HG02943 (cell line): ENCODE measurements around the gene DNAL1.
A peak's percentile ranks its signal among the peaks of the same experiment; 100 is the strongest.
"Not testable (repeated sequence)": the region's sequence is repeated elsewhere in the genome, so short reads cannot be mapped to it uniquely, and the experiment has no call there.

Experiments used
- ATAC-seq: cut with Tn5 transposase; IDR thresholded peaks from one replicate; pipeline ENCODE4 v1.9.1; 2021; ENCODE audit warnings: mild to moderate bottlenecking, low read depth, moderate library complexity; ENCODE audit not compliant: unreplicated experiment

DNAL1 gene

DNA sequence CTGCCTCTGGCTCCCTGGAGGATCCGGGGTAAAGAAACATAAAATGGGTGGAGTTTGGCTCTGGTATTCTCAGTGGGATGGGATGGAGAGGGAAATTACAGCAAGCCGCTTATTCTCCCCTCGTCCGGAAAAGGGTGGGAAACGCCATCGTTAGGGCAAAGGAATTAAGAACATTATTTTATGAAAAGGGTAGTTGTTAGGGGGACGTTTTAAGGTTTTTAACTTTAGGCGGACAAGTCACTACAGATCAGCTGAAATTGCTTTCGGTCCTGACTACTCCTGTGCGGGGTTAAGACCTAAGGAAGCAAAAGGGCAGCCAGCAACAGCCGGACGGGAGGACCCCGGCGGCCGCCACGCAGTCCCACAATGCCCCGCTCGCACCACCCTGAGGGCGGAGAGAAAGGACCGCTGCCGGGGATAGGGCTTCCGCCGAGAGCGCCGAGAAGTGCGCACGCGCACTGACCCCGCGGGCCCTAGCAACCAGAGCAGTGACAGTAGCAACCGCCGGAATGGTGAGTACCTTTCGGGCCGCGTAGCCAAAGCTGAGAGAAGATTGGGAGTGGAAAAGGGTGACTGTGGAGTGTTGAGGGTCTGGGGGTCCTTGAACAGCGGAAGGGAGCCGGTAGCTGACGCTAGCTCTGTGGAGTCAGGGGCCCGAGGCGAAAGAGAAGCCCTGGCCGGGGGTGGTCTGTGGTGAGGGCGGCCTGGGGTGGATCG, at the start of gene DNAL1:
TSS of gene DNAL1 (plus strand) at position 456 of the 717 bp plus-strand sequence. CDS start at position 510, 54 bp downstream.
- ATAC-seq = peak; percentile 89

DNA sequence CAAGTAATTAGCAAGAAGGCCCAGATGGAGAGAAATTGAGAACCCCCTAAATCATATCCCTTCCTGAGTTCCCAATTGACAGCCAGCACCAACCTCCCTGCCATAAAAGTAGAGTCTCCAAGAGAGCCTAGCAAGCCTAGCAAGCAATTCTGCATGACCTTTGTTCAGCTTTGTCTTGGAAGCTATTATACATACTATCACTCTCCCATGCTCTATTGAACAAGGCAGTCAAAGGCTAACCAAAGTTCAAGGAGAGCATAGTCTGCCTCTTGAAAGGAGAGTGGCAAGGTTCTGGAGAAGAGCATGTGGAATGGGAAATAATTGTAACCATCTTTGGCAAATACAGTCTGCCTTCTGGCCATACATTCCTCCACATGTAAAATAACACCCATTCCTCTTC, 45.3 kb upstream of the DNAL1 start:
- no peak for ATAC-seq

DNA sequence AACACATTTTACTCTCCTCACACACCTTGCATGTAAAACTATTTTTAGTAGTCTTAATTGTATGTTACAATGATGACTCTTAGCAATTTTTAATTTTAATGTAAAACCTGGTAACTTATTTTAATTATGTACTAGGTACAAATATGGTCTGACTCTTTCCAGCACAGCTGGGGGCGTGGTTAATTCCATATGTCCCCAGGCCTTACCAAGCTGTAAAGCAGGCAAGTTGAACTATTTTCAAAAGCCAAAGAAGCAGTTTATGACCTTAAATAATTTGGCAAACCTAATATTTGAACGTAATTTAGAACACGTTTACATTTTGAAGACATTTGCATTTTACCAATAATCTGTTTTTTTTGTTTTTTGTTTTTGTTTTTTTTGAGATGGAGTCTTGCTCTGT, 41.8 kb upstream of the DNAL1 start:
- ATAC-seq = no peak

- ATAC-seq = no peak
Observed at GRCh38 chr14:73606271-73606670, 38.5 kb upstream of the DNAL1 start.

DNA sequence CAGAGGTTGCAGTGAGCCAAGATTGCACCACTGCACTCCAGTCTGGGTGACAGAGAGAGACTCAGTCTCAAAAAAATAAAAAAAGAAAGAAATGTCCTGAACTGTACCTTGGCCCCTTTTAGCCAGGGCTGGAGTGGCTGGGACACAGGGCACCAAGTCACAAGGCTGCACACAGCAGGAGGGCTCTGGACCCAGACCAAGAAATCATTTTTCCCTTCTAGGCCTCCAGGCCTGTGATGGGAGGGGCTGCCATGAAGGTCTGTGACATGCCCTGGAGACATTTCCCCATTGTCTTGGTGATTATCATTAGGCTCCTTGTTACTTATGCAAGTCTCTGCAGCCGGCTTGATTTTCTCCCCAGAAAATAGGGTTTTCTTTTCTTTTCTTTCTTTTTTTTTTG, 37.5 kb upstream of the DNAL1 start:
- ATAC-seq = no peak

- no peak for ATAC-seq
Observed at GRCh38 chr14:73610687-73611086, 34.1 kb upstream of the DNAL1 start.

- peak; percentile 74 for ATAC-seq
Observed at GRCh38 chr14:73612339-73613045, 32.3 kb upstream of the DNAL1 start, which contains the start of gene ACOT6. ACOT6 (plus strand) TSS chr14:73612517; CDS start chr14:73612572, 55 bp downstream.

DNA sequence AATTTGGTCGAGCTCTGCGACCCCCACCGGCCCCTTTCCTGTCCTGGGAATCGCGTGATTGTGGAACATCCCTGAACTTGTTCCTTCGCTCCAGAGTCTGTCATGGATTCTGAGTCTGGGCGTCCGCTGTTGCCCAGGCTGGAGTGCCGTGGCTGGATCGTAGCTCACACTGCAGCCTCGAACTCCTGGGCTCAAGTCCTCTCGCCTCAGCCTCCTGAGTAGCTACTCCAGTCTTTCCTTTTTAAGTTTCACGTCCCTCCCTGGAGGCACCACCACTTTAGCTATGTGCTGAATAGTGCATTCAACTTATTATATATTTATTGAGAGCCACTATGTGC, 31.8 kb upstream of the DNAL1 start:
- peak; percentile 18 for ATAC-seq

- no peak for ATAC-seq
Observed at GRCh38 chr14:73613419-73613963, 31.3 kb upstream of the DNAL1 start.

- ATAC-seq = no peak
Observed at GRCh38 chr14:73616831-73617230, 28.0 kb upstream of the DNAL1 start.

GRCh38 chr14:73619524-73619923, 25.3 kb upstream of the DNAL1 start:
- ATAC-seq = no peak

DNA sequence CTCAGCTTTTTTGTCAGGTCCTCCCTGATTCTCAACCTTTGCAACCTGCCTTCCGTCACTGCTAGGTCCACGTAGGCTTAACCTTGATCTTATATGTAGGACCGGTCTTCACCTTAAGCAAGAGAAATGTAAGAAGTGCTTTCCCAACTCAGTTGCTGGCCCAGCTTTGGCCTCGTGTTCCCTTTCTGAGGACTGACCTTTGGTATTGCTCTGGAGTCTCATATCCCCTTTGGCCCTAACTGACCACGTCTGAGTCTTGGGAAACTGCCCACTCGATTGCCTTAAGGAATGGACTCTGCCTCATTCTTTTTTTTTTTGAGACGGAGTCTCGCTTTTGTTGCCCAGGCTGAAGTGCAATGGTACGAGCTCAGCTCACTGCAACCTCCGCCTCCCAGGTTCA, 24.5 kb upstream of the DNAL1 start:
- ATAC-seq = no peak

DNA sequence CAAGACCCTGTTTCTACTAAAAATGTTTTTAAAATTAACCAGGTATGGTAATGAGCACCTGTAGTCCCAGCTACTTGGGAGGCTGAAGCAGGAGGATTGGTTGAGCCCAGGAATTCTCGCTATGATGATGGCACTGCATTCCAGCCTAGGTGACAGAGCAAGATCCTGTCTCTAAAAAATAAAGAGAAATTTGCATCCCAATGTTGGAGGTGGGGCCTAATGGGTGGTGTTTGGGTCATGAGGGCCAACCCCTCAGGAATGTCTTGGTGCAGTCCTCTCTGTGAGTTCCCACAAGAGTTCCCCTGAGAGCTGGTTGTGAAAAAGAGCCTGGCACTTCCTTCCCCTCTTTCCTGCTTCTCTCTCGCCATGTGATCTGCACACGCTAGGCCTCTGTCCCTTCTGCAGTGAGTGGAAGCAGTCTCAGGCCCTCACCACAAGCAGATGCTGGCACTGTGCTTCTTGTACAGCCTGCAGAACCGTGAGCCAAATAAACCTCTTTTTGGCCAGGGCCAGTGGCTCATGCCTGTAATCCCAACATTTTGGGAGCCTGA, 21.2 kb upstream of the DNAL1 start:
- no peak for ATAC-seq

DNA sequence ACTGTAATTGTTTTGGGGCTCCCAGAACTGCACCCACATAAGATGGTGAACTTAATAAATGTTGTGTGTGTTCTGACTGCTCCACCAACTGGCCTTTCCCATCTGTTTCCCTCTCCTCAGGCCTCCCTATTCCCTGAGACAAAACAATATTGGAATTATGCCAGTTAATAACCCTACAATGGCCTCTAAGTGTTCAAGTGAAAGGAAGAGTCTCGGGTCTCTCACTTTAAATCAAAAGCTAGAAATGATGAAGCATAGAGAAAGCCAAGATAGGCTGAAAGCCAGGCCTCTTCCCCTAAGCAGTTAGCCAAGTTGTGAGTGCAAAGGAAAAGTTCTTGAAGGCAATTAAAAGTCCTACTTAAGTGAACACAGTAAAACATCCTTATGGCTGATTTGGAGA, 19.1 kb upstream of the DNAL1 start:
- ATAC-seq = no peak

DNA sequence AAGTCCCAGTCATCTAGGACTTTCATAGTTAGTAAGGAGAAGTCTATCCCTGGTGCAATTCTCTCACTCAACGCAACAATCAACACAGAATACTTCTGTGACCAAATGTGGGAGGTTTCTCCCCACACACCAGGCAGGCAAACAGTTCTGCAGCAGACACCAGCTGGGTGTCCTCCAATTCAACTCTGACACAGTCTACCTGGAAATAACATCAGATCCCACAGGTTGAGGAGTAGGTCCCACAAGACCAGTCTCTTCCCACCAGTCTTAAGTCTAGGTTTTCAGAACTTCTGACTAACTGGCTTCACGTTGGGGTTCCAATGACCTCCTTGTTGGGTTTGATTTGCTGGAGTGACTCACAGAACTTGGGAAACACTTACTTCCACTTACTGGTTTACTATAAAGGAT, 17.6 kb upstream of the DNAL1 start:
- no peak for ATAC-seq

DNA sequence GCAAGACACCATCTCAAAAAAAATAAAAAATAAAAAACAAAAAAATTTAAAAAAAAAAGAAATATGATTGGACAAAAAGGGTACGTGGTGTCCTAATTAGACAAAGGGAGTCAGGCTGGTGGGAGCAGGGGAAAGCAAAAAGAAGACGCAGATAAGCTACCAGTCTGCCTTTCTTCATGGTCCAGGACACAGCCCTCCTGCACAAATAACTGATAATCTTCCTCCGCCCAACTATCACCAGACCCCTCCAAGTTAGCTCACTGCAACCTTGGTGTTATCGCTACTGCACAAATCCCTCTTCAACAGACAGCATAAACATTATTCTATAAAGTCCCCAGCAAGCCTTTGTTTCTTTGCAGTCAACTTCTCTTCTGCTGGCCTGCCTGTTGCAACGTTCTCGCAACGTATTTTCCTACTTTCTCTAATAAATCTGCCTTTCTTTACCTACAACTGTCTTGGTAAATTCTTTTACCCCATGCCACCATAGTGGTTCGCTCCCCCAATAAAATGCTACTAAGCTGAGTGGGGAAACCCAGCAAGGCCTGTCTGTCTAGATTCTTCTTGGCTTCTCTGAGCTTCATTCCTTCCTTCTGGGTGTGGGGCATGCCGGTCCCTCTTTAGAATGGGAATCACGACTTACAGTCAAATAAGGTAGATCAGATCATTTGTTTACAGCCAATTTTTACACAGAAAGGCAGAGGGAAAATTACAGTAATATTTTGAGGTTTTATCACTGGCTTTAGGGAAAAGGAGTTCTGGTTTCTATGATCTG, 14.6 kb upstream of the DNAL1 start:
- no peak for ATAC-seq

- ATAC-seq = no peak
Observed at GRCh38 chr14:73633116-73634010, 11.4 kb upstream of the DNAL1 start.

DNA sequence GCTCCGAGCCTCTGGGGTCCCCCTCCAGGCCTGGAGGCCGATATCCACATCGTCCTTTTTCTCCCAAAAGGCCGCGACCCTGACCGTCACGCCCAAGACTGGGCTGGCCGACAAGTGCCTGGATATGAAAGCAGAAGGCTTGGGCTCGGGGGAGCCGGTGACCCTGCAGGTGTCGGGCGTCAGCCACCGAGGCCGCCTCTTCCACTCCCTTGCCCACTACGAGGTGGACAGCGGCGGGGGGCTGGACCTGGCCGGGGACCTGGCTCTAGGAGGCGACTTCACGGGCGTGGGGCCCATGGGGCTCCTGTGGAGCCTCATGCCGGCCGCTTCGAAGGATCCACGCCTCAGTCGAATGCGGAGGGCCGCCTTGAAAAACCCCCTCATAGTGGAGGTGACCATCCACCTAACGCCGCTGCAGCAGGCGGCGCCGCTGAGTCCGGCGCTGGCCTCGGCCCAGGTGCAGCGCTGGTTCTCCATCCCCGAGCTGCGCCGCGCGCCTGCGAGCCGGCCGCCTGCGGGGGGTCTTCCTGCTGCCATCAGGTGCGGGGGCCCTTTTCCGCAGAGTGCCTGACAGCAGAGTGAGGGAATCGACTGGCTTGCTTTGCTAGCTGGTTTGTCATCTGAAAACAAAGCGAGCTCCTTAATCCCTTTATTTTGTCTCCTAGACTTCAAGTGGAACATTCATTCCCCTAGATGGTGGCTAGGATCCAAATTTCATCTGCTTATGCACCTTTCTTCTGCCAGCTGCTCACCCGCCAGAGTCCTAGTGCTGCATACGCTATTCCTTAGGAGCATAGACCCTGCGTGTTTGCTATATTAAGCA, 10.6 kb upstream of the DNAL1 start:
- ATAC-seq = no peak

- ATAC-seq = not testable (repeated sequence)
Observed at GRCh38 chr14:73636355-73636754, 8.4 kb upstream of the DNAL1 start.
